Activated CD4-positive, alpha-beta T cell treated with anti-CD3 and anti-CD28 coated beads, Interleukin-2, amount 10 ng/mL, durations not matched to agents 7 days and 5 days (primary cell): ENCODE results near the gene GORASP2. TPM values are rescaled to one million over a fixed set of nuclear protein-coding genes. Genes with fewer than 3 reads are reported as not detected.
A peak's percentile ranks its signal among the peaks of the same experiment; 100 is the strongest.

Source experiments
- CTCF ChIA-PET: fragments of 350-600 bp; sonication (Branson Sonifier 250); formaldehyde crosslinking; loops from one replicate; lab custom pipeline; 2021; ENCODE audit warnings: antibody characterized with exemption; lab: Charles Lee
- POLR2A ChIA-PET: fragments of 350-600 bp; sonication (Branson Sonifier 250); formaldehyde crosslinking; loops from one replicate; lab custom pipeline; 2021; ENCODE audit warnings: antibody characterized with exemption; lab: Charles Lee
- DNase-seq: peaks from one replicate; pipeline ENCODE4 v3.0.0-alpha.2; 2020
- H3K27ac Mint-ChIP-seq: one replicate; pipeline ENCODE4 v1.8.0; 2021; ENCODE audit warnings: mild to moderate bottlenecking, moderate library complexity, mixed read lengths
- H3K27me3 Mint-ChIP-seq: one replicate; pipeline ENCODE4 v1.8.0; 2021; ENCODE audit warnings: mixed read lengths
- H3K36me3 Mint-ChIP-seq: one replicate; pipeline ENCODE4 v1.8.0; 2021; ENCODE audit warnings: low read depth, mixed read lengths
- H3K4me1 Mint-ChIP-seq: one replicate; pipeline ENCODE4 v1.8.0; 2021; ENCODE audit warnings: mixed read lengths
- H3K4me3 Mint-ChIP-seq: one replicate; pipeline ENCODE4 v1.8.0; 2021; ENCODE audit warnings: mild to moderate bottlenecking, moderate library complexity, mixed read lengths
- H3K9me3 Mint-ChIP-seq: one replicate; pipeline ENCODE4 v1.8.0; 2021; ENCODE audit warnings: mixed read lengths
- total RNA-seq, 2 experiments: library from RNA; stranded (reverse); gene quantifications; one replicate each; pipeline ENCODE4 v1.2.3, GENCODE V29; 2021

Gene GORASP2
- total RNA-seq, 2 experiments from 2014 or later, result 58.7 to 62.0 TPM

DNA sequence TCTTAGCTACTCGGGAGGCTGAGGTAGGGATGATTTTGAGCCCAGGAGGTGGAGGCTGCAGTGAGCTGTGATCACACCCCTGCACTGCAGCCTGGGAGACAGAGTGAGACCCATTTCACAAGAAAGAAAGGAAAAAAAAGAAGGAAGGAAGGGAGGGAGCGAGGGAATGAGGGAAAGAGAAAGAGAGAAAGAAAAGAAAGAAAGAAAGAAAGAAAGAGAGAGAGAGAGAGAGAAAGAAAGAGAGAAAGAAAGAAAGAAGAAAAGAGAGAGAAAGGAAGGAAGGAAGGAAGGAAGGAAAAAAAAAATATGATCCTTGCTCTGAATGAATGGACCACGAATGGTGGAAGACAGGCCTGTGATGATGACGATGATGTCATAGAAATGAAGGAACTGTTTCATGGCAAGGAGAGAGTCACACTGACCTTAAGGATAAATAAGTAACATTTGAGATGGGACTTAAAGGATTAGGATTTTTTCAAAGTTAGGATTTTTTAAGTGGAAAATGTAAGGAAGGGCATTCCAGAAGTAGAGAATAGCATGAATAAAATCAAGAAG, 2.2 kb upstream of the GORASP2 start:
- CTCF ChIA-PET, result interaction anchor here (0.6 kb wide), 1 partner anchor 1134 kb away, joined by 4 read pairs; no protein-coding TSS in a partner anchor
- H3K36me3 Mint-ChIP-seq, result peaks cover 14% of the 10 kb centered on the region
- H3K27me3 Mint-ChIP-seq, result no peaks in the 10 kb centered on the region
- peaks cover 31% of the 10 kb centered on the region for H3K4me1 Mint-ChIP-seq
- POLR2A ChIA-PET, result no interaction called here
- no peak for DNase-seq
- H3K27ac Mint-ChIP-seq, result no peak overlapping the region
- no peak overlapping the region for H3K4me3 Mint-ChIP-seq
- H3K9me3 Mint-ChIP-seq, result peaks cover 14% of the 10 kb centered on the region

DNA sequence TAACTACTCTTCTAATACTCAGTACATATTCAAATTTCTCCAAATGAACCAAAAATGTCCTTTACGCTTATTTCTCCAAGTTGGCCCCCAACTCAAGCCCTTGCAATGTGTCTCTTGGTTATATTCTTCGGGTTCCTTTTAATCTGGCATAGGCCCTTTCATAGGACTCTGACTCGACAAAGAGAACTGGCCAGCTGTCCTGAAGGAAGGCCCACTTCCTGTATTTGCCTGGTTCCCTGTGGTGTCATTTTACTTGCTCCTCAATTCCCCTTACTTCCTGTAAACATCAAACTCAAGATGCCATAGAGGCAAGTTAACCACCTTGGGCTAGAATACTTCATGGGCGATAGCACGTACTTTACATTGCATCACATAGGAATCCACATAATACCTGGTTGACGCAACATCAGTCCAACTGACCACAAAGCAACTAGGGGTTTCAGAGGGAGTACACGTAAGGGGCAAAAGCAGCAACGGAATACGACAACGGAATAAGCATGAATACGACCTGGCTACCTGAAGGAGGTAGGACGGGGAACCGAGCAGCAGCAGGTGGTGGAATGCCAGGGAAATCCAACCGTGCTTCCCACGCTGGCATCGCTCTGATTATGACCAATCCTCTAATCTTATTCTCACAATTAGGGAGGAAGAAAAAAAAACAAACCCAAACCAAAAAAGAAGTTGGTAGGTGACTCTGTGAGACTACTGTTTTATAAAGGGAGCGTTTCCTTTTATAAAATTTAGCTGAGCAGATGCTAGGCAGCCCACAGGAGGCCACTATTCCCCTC, 823 bp upstream of the GORASP2 start:
- no peak for DNase-seq
- Mint-ChIP-seq H3K27ac (peak overlapping the region; percentile 95), H3K4me3 (peak overlapping the region; percentile 86), H3K4me1 (peaks cover 38% of the 10 kb centered on the region), H3K9me3 (peaks cover 11% of the 10 kb centered on the region), H3K27me3 (no peaks in the 10 kb centered on the region), H3K36me3 (peaks cover 15% of the 10 kb centered on the region)
- ChIA-PET CTCF (interaction anchor here (0.7 to 2.8 kb wide), 52 partner anchors 10 to 1533 kb away, joined by 3 to 27 read pairs (median 4); partner anchors contain the start of genes DCAF17 and METTL8), POLR2A (interaction anchor here (0.7 to 1.0 kb wide), 2 partner anchors 15 to 55 kb away, joined by 4 to 5 read pairs; no protein-coding TSS in a partner anchor)

DNA sequence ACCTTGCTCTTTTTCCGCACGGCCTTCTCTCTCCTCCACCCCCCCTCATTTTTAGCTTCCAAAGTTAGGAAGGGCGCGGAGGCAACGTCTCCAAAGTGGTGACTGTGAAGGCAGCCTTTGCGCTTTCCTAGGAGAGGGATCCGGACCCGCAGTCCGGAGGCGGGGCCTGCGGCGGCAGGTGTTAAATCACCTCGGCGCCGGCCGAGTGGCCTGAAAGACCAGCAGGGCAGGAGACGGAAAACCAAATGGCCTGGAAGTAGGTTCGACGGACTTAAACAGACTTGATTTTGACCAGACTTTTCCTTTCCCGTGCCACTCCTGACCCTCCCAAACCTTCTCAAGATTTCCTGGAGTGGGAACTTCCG, 615 bp downstream of the GORASP2 start:
- H3K4me3 Mint-ChIP-seq, result peak overlapping the region; percentile 86
- DNase-seq, result peak; percentile 48
- H3K27ac Mint-ChIP-seq, result peak overlapping the region; percentile 93
- CTCF ChIA-PET, result interaction anchor here (0.7 to 2.8 kb wide), 43 partner anchors 9 to 1532 kb away, joined by 3 to 27 read pairs (median 5); partner anchors contain the start of genes DCAF17 and METTL8
- peaks cover 17% of the 10 kb centered on the region for H3K36me3 Mint-ChIP-seq
- POLR2A ChIA-PET, result no interaction called here
- no peaks in the 10 kb centered on the region for H3K27me3 Mint-ChIP-seq
- peaks cover 11% of the 10 kb centered on the region for H3K9me3 Mint-ChIP-seq
- peaks cover 45% of the 10 kb centered on the region for H3K4me1 Mint-ChIP-seq

DNA sequence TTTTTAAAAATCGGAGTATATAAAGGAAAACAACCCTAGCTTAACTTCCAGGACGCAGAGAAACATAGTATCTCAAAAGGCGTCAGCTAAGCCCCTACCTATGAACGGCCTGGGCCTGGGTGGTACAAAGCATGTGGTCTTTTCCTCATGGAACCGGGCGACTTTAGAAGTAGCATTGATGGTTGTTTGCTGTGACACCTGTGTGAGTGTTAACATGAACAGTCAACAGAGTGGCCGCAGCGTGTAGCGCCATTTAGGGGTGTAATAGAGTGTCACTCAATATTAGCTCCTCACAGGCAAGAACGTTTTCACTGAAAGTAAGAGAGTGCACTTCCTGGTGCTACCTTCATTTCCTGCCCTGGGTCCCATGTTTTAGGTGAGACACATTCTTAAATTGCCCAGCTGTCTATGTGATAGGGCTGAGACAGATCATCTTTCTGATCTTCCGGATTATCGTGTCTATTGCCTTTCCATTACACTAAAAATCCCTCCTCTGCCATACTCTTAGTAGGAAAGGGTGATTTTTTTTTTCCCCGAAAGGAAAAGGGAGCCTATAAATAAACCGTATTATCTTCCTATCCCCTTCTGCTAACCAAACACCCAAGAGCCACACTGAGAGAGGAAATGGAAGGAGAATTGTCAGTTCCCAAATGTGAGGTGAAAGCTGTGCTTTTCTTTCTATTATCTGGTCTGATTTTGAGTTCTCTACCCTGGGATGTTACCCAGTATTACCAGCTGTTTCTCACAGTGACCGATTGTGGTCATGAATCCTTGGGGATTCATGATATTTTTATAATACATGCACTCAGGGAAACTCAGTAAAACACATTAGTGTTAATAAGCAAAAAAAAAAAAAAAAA, 1.3 kb downstream of the GORASP2 start:
- H3K4me3 Mint-ChIP-seq, result peak overlapping the region; percentile 86
- peaks cover 46% of the 10 kb centered on the region for H3K4me1 Mint-ChIP-seq
- H3K9me3 Mint-ChIP-seq, result peaks cover 9% of the 10 kb centered on the region
- peak; percentile 78 for DNase-seq
- H3K27ac Mint-ChIP-seq, result peak overlapping the region; percentile 93
- POLR2A ChIA-PET, result no interaction called here
- no peaks in the 10 kb centered on the region for H3K27me3 Mint-ChIP-seq
- peaks cover 13% of the 10 kb centered on the region for H3K36me3 Mint-ChIP-seq
- CTCF ChIA-PET, result interaction anchor here (1.0 to 2.8 kb wide), 22 partner anchors 8 to 1177 kb away, joined by 3 to 27 read pairs (median 8); partner anchors contain the start of genes DCAF17 and METTL8

DNA sequence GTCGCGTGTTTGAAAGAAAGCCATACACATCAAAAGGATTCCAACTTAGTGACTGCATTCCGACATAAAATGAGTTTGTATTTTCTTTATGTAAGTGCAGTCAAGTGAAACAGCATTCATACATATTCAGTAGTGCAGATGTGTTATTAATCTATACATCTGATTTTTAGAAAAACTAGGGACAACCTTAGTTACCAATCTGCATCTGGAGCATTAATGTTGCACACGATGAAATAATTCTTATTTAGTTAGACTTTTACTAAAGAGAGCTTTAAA, 1.9 kb downstream of the GORASP2 start:
- Mint-ChIP-seq H3K27me3 (no peaks in the 10 kb centered on the region), H3K9me3 (peaks cover 9% of the 10 kb centered on the region), H3K4me1 (peaks cover 48% of the 10 kb centered on the region), H3K36me3 (peaks cover 17% of the 10 kb centered on the region), H3K4me3 (peak overlapping the region; percentile 86), H3K27ac (peak overlapping the region; percentile 93)
- DNase-seq, result no peak
- POLR2A ChIA-PET, result no interaction called here
- CTCF ChIA-PET, result interaction anchor here (1.7 kb wide), 1 partner anchor 57 kb away, joined by 5 read pairs; no protein-coding TSS in a partner anchor

DNA sequence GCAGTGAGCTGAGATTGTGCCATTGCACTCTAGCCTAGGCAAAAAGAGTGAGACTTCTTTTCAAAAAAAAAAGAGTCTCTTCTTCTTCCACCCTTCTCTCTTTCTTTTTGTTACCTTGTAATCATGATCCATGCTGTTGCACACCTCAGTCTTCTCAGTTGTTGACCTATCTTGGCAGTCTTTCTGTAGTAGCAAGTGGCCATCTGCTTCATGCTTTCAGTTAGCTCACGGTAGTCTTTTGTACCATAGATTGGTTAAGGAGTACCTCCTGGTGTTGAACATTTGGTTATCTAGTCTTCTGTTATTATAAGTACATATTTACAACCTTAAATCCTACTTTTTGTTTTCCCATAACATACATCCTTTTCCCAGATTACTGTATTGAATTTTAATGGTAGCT, 3.1 kb downstream of the GORASP2 start:
- peaks cover 45% of the 10 kb centered on the region for H3K4me1 Mint-ChIP-seq
- peaks cover 6% of the 10 kb centered on the region for H3K9me3 Mint-ChIP-seq
- peaks cover 20% of the 10 kb centered on the region for H3K36me3 Mint-ChIP-seq
- no peak for DNase-seq
- CTCF ChIA-PET, result interaction anchor here (1.0 kb wide), 1 partner anchor 35 kb away, joined by 3 read pairs; no protein-coding TSS in a partner anchor
- no peak overlapping the region for H3K27ac Mint-ChIP-seq
- POLR2A ChIA-PET, result interaction anchor here (0.6 kb wide), 1 partner anchor 292 kb away, joined by 4 read pairs; no protein-coding TSS in a partner anchor
- H3K27me3 Mint-ChIP-seq, result no peaks in the 10 kb centered on the region
- H3K4me3 Mint-ChIP-seq, result no peak overlapping the region

DNA sequence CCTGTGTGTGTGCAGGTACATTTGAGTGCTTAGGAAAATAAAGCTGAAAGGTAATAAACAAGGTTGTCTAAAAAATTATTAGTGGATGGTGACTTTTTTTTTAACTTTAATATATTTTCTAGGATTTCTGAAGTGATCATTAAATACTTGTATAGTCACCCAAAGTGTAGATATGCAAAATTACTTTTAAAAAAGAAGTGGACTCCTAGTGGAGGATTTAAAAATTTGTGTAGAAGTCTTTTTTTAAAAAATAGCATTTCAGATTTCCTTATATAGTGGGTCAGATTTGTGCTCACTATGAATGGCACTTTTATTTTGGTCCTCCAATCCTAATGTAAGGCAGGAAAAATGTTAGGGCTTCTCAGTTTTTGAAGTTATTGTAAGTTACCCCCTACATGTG, 3.9 kb downstream of the GORASP2 start:
- CTCF ChIA-PET, result interaction anchor here (0.6 to 1.0 kb wide), 2 partner anchors 34 to 143 kb away, joined by 3 to 4 read pairs; no protein-coding TSS in a partner anchor
- DNase-seq, result no peak
- H3K4me3 Mint-ChIP-seq, result no peak overlapping the region
- peaks cover 18% of the 10 kb centered on the region for H3K36me3 Mint-ChIP-seq
- H3K27ac Mint-ChIP-seq, result no peak overlapping the region
- no peaks in the 10 kb centered on the region for H3K27me3 Mint-ChIP-seq
- POLR2A ChIA-PET, result interaction anchor here (0.6 kb wide), 1 partner anchor 291 kb away, joined by 4 read pairs; no protein-coding TSS in a partner anchor
- H3K9me3 Mint-ChIP-seq, result peaks cover 3% of the 10 kb centered on the region
- peaks cover 41% of the 10 kb centered on the region for H3K4me1 Mint-ChIP-seq

DNA sequence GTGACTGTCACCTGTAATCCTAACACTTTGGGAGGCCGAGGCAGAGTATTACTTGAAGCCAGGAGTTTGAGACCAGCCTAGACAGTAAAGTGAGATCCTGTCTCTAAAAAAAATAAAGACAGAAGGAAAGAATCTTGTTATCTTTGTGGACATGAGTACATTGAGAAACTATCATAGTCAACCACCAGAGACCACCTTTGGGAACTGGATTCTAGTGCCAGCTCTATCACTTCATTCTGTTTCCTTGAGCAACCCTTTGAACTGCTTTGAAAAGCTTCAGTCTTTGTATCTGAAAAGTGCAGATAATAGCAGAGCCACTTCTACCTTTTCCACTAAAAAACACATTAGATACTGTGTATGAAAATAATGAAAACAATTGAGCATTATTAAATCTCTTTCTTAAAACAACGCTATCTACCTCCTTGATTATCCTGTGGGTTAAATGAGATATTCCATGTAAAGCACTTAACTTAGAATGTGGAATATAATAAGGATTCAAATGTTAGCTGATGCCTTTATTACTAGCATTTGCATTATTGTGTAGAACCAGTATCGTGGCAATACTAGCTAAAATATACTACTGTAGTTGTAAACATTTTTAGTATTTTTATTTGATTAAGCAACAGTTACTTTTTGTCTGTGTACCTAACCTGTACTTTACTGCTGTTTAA, 8.8 kb downstream of the GORASP2 start:
- POLR2A ChIA-PET, result no interaction called here

DNA sequence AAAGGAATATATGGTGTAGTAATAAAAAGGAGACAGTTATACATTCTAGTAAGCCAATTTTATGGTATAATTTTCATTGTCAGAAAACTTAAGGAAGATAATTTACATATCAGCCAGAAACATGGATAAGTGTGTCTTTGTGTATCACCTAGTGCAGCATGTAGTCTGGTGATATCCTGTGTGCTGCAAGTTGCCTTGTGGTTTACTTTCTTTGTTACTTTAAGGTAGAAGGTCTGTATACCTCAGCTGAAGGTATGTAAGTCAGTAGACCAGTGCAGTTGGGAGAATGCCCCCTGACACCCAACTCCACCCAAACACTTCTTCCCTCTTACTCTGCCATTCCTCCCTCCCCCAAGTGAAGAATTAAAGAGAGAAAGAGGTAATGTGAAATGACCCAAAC, 11.0 kb downstream of the GORASP2 start:
- no peak for DNase-seq
- H3K27ac Mint-ChIP-seq, result no peak overlapping the region
- ChIA-PET POLR2A (no interaction called here), CTCF (interaction anchor here (1.8 to 3.0 kb wide), 2 partner anchors 11 kb away, joined by 14 to 17 read pairs; partner anchors contain the start of gene GORASP2)
- peaks cover 35% of the 10 kb centered on the region for H3K4me1 Mint-ChIP-seq
- H3K4me3 Mint-ChIP-seq, result no peak overlapping the region
- no peaks in the 10 kb centered on the region for H3K9me3 Mint-ChIP-seq
- no peaks in the 10 kb centered on the region for H3K27me3 Mint-ChIP-seq
- peaks cover 18% of the 10 kb centered on the region for H3K36me3 Mint-ChIP-seq

More for the DNA sequence above, 8.8 kb downstream of the GORASP2 start:
- Mint-ChIP-seq H3K9me3 (no peaks in the 10 kb centered on the region), H3K4me1 (peaks cover 41% of the 10 kb centered on the region), H3K4me3 (no peak overlapping the region), H3K27ac (no peak overlapping the region), H3K27me3 (no peaks in the 10 kb centered on the region), H3K36me3 (peaks cover 21% of the 10 kb centered on the region)
- CTCF ChIA-PET, result interaction anchor here (0.6 to 3.0 kb wide), 4 partner anchors 9 to 218 kb away, joined by 3 to 17 read pairs (median 4); partner anchors contain the start of gene GORASP2
- DNase-seq, result no peak

DNA sequence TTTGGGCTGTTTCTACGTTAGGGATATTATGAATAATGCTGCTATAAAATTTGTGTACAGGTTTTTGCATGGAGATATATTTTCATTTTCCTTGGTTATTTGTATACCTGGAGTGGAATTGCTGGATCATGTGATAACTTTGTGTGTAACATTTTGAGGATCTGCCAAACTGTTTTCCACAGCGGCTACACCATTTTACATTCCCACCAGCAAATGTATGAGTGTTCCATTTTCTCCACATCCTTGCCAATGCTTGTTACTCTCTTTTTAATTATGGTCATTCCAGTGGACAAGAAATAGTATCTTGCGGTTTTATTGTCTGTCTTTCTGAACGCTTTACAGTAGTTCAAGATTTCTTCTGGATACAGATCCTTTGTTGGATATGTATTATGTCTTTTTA, 13.6 kb downstream of the GORASP2 start:
- no peak for DNase-seq
- Mint-ChIP-seq H3K4me3 (no peak overlapping the region), H3K9me3 (no peaks in the 10 kb centered on the region), H3K4me1 (peaks cover 36% of the 10 kb centered on the region), H3K27me3 (no peaks in the 10 kb centered on the region), H3K27ac (no peak overlapping the region), H3K36me3 (peaks cover 18% of the 10 kb centered on the region)
- POLR2A ChIA-PET, result interaction anchor here (0.8 kb wide), 1 partner anchor 14 kb away, joined by 5 read pairs; the partner anchor contains the start of gene GORASP2
- CTCF ChIA-PET, result interaction anchor here (1.0 to 5.0 kb wide), 2 partner anchors 13 to 18 kb away, joined by 3 to 27 read pairs; partner anchors contain the start of gene GORASP2

DNA sequence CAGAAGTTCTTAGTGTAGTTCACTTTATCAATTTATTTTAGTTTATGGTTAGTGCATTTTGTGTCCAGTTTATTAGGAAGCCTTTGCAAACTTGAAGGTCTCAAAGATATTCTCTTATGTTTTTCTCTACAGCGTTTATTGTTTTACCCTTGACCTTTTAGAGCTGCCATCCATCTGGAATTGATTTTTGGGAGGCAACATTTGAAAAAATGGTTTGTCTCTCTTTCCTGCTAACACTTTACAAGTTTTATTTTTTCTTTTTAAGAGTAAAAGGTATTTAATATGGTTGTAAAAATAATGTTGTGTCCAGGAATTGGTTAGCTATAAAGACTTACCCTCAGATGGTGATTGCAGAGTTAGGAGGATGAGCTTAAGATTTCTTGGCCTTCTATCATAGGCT, 14.0 kb downstream of the GORASP2 start:
- Mint-ChIP-seq H3K27ac (no peak overlapping the region), H3K4me1 (peaks cover 36% of the 10 kb centered on the region), H3K36me3 (peaks cover 18% of the 10 kb centered on the region), H3K27me3 (no peaks in the 10 kb centered on the region), H3K4me3 (no peak overlapping the region), H3K9me3 (no peaks in the 10 kb centered on the region)
- no peak for DNase-seq
- ChIA-PET POLR2A (interaction anchor here (0.8 kb wide), 1 partner anchor 14 kb away, joined by 5 read pairs; the partner anchor contains the start of gene GORASP2), CTCF (interaction anchor here (0.6 to 5.0 kb wide), 3 partner anchors 14 to 550 kb away, joined by 3 to 27 read pairs (median 4); partner anchors contain the start of gene GORASP2)
